Measurements from ENCODE around the gene RAPGEF5. TPM values are rescaled to one million over a fixed set of nuclear protein-coding genes. Genes with fewer than 3 reads are reported as not detected.

The RAPGEF5 gene
- total RNA-seq, 1 donor from 2014 or later, result 16.5 TPM

DNA sequence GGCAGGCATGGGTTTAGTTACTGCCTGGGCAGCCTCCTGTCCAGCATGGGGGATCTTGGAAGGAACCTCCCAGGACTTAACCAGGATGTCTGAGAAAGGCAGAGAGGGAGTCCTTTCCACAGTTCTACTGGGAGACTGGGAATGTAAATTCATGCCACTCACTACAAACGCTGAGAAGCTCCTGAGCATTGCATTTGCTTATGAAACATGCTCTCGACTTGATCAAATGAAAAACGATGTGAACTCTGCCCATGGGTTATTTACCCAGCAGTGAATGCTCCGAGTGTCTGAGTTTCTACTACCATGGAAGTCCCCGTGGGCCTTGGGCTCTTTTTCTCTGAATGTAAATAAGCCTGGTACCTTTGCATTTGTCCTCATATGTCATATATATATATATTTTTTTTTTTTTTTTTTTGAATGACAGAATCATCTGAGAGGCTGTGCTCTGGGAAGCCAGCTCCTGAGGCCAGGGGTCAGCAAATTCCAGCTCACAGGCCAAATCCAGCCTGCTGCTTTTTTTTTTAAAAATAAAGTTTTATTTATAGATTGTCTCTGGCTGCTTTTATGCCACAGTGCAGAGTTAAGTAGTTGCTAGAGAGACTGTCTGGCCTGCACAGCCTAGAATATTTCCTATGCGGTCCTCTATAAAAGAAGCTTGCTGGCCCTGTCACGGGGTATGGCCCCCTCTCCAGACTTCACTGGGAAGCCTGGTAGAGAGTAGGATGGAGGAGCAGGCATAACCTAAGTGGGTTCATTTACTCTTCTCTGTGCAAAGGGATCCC is 21.4 kb upstream of the RAPGEF5 start:
- Histone ChIP-seq H3K27ac (replicated peaks) (peak overlapping the region; percentile 64), H3K4me1 (peaks cover 17% of the 10 kb centered on the region), H3K4me3 (no peak overlapping the region), H3K36me3 (no peaks in the 10 kb centered on the region), H3K9me3 (replicated peaks) (no peaks in the 10 kb centered on the region), H3K27me3 (ENCODE audit: low read depth) (no peaks in the 10 kb centered on the region)
- intact Hi-C loops (cut with micrococcal nuclease), result no loop called here
- TF ChIP-seq, protein P1, sequence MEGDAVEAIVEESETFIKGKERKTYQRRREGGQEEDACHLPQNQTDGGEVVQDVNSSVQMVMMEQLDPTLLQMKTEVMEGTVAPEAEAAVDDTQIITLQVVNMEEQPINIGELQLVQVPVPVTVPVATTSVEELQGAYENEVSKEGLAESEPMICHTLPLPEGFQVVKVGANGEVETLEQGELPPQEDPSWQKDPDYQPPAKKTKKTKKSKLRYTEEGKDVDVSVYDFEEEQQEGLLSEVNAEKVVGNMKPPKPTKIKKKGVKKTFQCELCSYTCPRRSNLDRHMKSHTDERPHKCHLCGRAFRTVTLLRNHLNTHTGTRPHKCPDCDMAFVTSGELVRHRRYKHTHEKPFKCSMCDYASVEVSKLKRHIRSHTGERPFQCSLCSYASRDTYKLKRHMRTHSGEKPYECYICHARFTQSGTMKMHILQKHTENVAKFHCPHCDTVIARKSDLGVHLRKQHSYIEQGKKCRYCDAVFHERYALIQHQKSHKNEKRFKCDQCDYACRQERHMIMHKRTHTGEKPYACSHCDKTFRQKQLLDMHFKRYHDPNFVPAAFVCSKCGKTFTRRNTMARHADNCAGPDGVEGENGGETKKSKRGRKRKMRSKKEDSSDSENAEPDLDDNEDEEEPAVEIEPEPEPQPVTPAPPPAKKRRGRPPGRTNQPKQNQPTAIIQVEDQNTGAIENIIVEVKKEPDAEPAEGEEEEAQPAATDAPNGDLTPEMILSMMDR (IDR thresholded peaks at IDR 0.05; ENCODE audit: borderline replicate concordance), result no peak
- DNase-seq, result no peak

DNA sequence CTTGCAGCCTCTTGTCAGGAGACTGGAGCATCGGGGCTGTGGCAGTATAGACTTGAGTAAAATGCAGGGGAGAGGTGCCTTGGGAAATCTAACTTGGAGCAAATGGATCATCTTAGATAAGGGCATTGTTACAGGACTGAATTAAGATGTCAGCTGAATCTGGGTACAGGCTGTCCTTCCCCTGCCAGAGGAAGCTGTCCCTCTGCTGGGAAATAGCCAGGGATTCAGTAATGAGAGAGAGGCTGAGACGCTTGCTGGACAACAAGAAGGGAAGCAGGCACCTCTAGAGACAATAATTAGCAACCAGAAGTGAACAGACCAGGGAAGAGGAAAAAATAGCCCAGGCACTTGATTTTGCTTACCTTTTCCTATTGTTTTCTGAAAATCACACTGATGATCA is 20.7 kb upstream of the RAPGEF5 start:
- Histone ChIP-seq H3K9me3 (replicated peaks) (no peaks in the 10 kb centered on the region), H3K36me3 (no peaks in the 10 kb centered on the region), H3K27me3 (ENCODE audit: low read depth) (no peaks in the 10 kb centered on the region), H3K4me3 (no peak overlapping the region), H3K4me1 (peaks cover 17% of the 10 kb centered on the region), H3K27ac (replicated peaks) (peak overlapping the region; percentile 64)
- DNase-seq, result no peak
- TF ChIP-seq, protein P1 (IDR thresholded peaks at IDR 0.05; ENCODE audit: borderline replicate concordance), result no peak
- intact Hi-C loops (cut with micrococcal nuclease), result no loop called here

DNA sequence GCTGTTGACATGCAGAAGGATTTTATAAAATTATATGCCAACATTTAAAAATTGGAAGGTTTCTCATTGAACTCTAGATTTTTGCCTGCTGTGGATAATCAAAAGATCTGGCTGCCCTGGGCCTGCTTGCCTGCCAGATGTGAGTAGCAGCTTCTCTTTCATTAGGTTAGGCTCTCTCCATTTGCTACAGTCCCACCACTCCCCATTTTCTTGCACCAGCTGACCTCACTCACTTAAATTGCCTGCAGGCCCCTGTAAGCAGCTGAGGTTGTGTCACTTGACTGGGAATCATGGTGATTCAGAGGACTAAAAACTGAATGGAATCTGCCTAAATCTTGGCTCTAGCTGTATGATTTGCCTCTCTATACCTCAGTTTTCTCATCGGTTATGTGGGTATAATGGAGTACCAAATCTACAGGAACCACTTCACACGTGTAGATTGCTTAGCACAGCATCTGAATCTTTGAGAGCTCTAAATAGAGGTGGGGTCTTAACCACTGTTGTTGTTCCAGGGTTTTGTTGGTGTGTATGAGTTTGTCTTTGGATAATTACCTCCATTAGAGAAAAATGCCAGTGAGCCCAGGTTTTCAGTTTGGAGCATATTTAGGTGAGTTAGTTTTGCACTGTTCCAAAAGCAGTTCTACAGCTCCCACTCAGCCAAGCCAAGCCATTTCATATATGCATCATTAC is 18.6 kb upstream of the RAPGEF5 start:
- intact Hi-C loops (cut with micrococcal nuclease), result no loop called here
- TF ChIP-seq, protein P1 (IDR thresholded peaks at IDR 0.05; ENCODE audit: borderline replicate concordance), result no peak
- Histone ChIP-seq H3K9me3 (replicated peaks) (no peaks in the 10 kb centered on the region), H3K4me1 (peaks cover 17% of the 10 kb centered on the region), H3K4me3 (no peak overlapping the region), H3K27me3 (ENCODE audit: low read depth) (no peaks in the 10 kb centered on the region), H3K27ac (replicated peaks) (no peak overlapping the region), H3K36me3 (no peaks in the 10 kb centered on the region)
- DNase-seq, result no peak

DNA sequence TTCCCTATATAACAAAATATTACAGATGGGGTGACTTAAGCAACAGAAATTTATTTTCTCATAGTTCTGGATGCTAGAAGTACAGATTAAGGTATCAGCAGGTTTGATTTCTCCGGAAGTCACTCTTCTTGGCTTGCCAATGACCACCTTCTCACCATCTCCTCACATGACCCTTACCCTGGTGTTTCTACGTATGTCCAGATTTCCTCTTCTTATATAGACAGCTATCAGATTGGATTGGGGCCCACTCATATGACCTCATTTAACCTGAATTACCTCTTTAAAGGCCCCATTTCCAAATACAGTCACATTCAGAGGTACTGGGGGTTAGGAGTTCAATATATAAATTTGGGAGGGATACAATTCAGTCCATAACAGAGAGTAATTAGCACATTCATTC is 17.0 kb upstream of the RAPGEF5 start:
- H3K27ac ChIP-seq (replicated peaks), result no peak overlapping the region
- peaks cover 17% of the 10 kb centered on the region for H3K4me1 ChIP-seq
- no peak overlapping the region for H3K4me3 ChIP-seq
- no peaks in the 10 kb centered on the region for H3K27me3 ChIP-seq (ENCODE audit: low read depth)
- DNase-seq, result no peak
- intact Hi-C loops (cut with micrococcal nuclease), result no loop called here
- H3K9me3 ChIP-seq (replicated peaks), result no peaks in the 10 kb centered on the region
- no peaks in the 10 kb centered on the region for H3K36me3 ChIP-seq
- TF ChIP-seq, protein P1 (IDR thresholded peaks at IDR 0.05; ENCODE audit: borderline replicate concordance), result no peak

DNA sequence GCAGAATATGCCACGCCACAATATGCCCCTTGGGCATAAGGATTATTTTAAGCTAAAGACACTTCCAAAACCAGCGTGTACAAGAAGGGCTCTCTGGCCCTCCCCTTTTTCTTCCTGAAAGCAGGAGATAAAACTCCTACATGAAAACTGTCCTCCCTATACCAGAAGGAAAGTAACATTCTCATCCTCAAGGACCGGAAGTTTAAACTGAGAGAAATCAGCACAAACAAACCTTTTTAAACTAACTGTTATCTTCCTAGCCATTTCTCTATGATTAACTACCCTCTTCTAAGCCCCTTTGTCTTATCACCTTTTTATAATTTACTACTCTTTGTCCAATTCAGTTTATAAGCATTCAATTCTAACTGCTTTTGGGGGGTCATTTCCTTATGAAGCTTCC is 16.4 kb upstream of the RAPGEF5 start:
- Histone ChIP-seq H3K36me3 (no peaks in the 10 kb centered on the region), H3K4me3 (no peak overlapping the region), H3K27ac (replicated peaks) (no peak overlapping the region), H3K9me3 (replicated peaks) (no peaks in the 10 kb centered on the region), H3K4me1 (peaks cover 12% of the 10 kb centered on the region), H3K27me3 (ENCODE audit: low read depth) (no peaks in the 10 kb centered on the region)
- no peak for DNase-seq
- intact Hi-C loops (cut with micrococcal nuclease), result no loop called here
- TF ChIP-seq, protein P1 (IDR thresholded peaks at IDR 0.05; ENCODE audit: borderline replicate concordance), result no peak

All from left ventricle myocardium inferior (tissue), 1 donor.